GM18909 (cell line): ENCODE data around the gene CFAP74.

Experiments used
- ATAC-seq: cut with Tn5 transposase; IDR thresholded peaks from one replicate; pipeline ENCODE4 v1.9.1; 2021; ENCODE audit warnings: mild to moderate bottlenecking; ENCODE audit not compliant: unreplicated experiment, poor library complexity

Gene CFAP74

GRCh38 chr1:2041887-2042286 is 38.3 kb upstream of the CFAP74 start:
- ATAC-seq, result no peak

GRCh38 chr1:2041305-2041704 is 37.7 kb upstream of the CFAP74 start:
- no peak for ATAC-seq

- ATAC-seq, result no peak
Measured at GRCh38 chr1:2039251-2039650, 35.7 kb upstream of the CFAP74 start.

- ATAC-seq, result no peak
Measured at GRCh38 chr1:2038229-2038628, 34.6 kb upstream of the CFAP74 start.

GRCh38 chr1:2037314-2037979 is 33.9 kb upstream of the CFAP74 start:
- no peak for ATAC-seq

GRCh38 chr1:2036287-2036686 is 32.7 kb upstream of the CFAP74 start:
- no peak for ATAC-seq

- no peak for ATAC-seq
Measured at GRCh38 chr1:2033165-2033564, 29.6 kb upstream of the CFAP74 start.

GRCh38 chr1:2032737-2033136 is 29.2 kb upstream of the CFAP74 start:
- no peak for ATAC-seq

GRCh38 chr1:2031546-2032540 is 28.3 kb upstream of the CFAP74 start:
- no peak for ATAC-seq

- ATAC-seq, result no peak
Measured at GRCh38 chr1:2030076-2030871, 26.7 kb upstream of the CFAP74 start.

GRCh38 chr1:2029561-2029960 is 26.0 kb upstream of the CFAP74 start:
- ATAC-seq, result no peak

- no peak for ATAC-seq
Measured at GRCh38 chr1:2028870-2029560, 25.4 kb upstream of the CFAP74 start.

GRCh38 chr1:2027961-2028583 is 24.5 kb upstream of the CFAP74 start:
- no peak for ATAC-seq

GRCh38 chr1:2025491-2025981 is 21.9 kb upstream of the CFAP74 start:
- ATAC-seq, result no peak

GRCh38 chr1:2024887-2025286 is 21.3 kb upstream of the CFAP74 start:
- ATAC-seq, result no peak

- no peak for ATAC-seq
Measured at GRCh38 chr1:2024451-2024850, 20.9 kb upstream of the CFAP74 start.

GRCh38 chr1:2023187-2023586 is 19.6 kb upstream of the CFAP74 start:
- no peak for ATAC-seq

GRCh38 chr1:2022063-2022770 is 18.6 kb upstream of the CFAP74 start:
- no peak for ATAC-seq

GRCh38 chr1:2021550-2021949 is 18.0 kb upstream of the CFAP74 start:
- no peak for ATAC-seq
